Body of pancreas (tissue), 4 donors: ENCODE measurements around the gene TPD52L1. TPM values are rescaled to one million over a fixed set of nuclear protein-coding genes. Genes with fewer than 3 reads are reported as not detected.

Experiments used
- ATAC-seq: fragments of 150-250 bp; one replicate; pipeline ENCODE4 v1.9.1; 2016
- DNase-seq, 4 donors: peaks; one replicate each; pipeline ENCODE4 v3.0.0-alpha.2; 2019
- H3K27ac ChIP-seq, 4 donors: fragments of 200-600 bp; sonication (generic); 1 replicate in 3 of 4; 2 replicates in 1 of 4; pipeline versions ENCODE4 v1.5.1 to v1.6.1; 2016 to 2019; ENCODE audit warnings: mild to moderate bottlenecking in 1 of 4, mixed read lengths in 1 of 4, moderate library complexity in 1 of 4
- H3K27me3 ChIP-seq, 2 donors: fragments of 200-600 bp; sonication (generic); one replicate each; pipeline ENCODE4 v1.6.0; 2016; ENCODE audit warnings: mild to moderate bottlenecking in 1 of 2
- H3K36me3 ChIP-seq, 2 donors: fragments of 200-600 bp; sonication (generic); replicated peaks in 1 of 2; 2 replicates each; pipeline ENCODE4 v1.5.1; 2016; ENCODE audit warnings: low read depth in 2 of 2; ENCODE audit not compliant: insufficient read depth in 1 of 2
- H3K4me1 ChIP-seq: fragments of 200-600 bp; sonication (generic); one replicate; pipeline ENCODE4 v1.6.0; 2016
- H3K4me3 ChIP-seq, 2 donors: fragments of 200-600 bp; sonication (generic); 1 replicate in 1 of 2; 2 replicates in 1 of 2; pipeline ENCODE4 v1.5.1; 2016 to 2019
- H3K9me3 ChIP-seq, 3 donors: fragments of 200-600 bp; sonication (generic); 1 replicate in 2 of 3; 2 replicates in 1 of 3; pipeline ENCODE4 v1.5.1; 2016
- POLR2A ChIP-seq, 3 donors: fragments of 450-650 bp; IDR thresholded peaks; one replicate each; pipeline ENCODE4 v1.6.1; 2016; ENCODE audit warnings: antibody characterized with exemption in 3 of 3, mild to moderate bottlenecking in 2 of 3
- WGBS, 2 donors: methylation state at CpG; one replicate each; pipeline ENCODE4 v1.1.5; 2017; 5-methylcytosine and 5-hydroxymethylcytosine counted together
- intact Hi-C: fragments of 100-400 bp; cut with DNase I; formaldehyde crosslinking; loops from one replicate; pipeline ENCODE4 v1.15.1; 2023
- total RNA-seq, 2 donors: library from RNA; depleted of rRNA; stranded (reverse); fragments of >200 nt; gene quantifications; one replicate each; pipeline ENCODE4 v1.1.0, GENCODE V29; 2016
- TF ChIP-seq, protein P1 (sequence below), 7 experiments: fragments of 450-650 bp in 4 of 7; fragments of 200-600 bp in 3 of 7; sonication (generic) in 3 of 7; IDR thresholded peaks; one replicate each; pipeline ENCODE4 v1.5.1; 2016 to 2019; ENCODE audit warnings: antibody characterized with exemption in 7 of 7

TPD52L1 gene
- total RNA-seq, 2 donors from 2014 or later = 33.3 to 101 TPM

- WGBS, 2 donors = 51 to 86% methylated on average over 1 of the region's 1 CpG
- Histone ChIP-seq H3K4me1 (no peaks in the 10 kb centered on the region), H3K27me3 (no peaks in the 10 kb centered on the region), H3K4me3 (no peak overlapping the region), H3K36me3 (no peaks in the 10 kb centered on the region), H3K27ac (no peak overlapping the region), H3K9me3 (no peaks in the 10 kb centered on the region)
- TF ChIP-seq POLR2A (IDR thresholded peaks at IDR 0.05) = no peak
- TF ChIP-seq, protein P1, sequence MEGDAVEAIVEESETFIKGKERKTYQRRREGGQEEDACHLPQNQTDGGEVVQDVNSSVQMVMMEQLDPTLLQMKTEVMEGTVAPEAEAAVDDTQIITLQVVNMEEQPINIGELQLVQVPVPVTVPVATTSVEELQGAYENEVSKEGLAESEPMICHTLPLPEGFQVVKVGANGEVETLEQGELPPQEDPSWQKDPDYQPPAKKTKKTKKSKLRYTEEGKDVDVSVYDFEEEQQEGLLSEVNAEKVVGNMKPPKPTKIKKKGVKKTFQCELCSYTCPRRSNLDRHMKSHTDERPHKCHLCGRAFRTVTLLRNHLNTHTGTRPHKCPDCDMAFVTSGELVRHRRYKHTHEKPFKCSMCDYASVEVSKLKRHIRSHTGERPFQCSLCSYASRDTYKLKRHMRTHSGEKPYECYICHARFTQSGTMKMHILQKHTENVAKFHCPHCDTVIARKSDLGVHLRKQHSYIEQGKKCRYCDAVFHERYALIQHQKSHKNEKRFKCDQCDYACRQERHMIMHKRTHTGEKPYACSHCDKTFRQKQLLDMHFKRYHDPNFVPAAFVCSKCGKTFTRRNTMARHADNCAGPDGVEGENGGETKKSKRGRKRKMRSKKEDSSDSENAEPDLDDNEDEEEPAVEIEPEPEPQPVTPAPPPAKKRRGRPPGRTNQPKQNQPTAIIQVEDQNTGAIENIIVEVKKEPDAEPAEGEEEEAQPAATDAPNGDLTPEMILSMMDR (IDR thresholded peaks at IDR 0.05) = no peak
- no peak for DNase-seq
- ATAC-seq = no peak
- intact Hi-C loops = no loop called here
Observed at GRCh38 chr6:125132058-125132457, 21.5 kb upstream of the TPD52L1 start.

GRCh38 chr6:125136378-125136777 is 17.2 kb upstream of the TPD52L1 start:
- no peaks in the 10 kb centered on the region for H3K9me3 ChIP-seq
- no peak for TF ChIP-seq POLR2A (IDR thresholded peaks at IDR 0.05)
- TF ChIP-seq, protein P1 (IDR thresholded peaks at IDR 0.05) = no peak
- 61 to 68% methylated on average over 3 of the region's 3 CpGs for WGBS, 2 donors
- no peak overlapping the region for H3K27ac ChIP-seq
- DNase-seq (no peak), ATAC-seq (no peak)
- H3K4me3 ChIP-seq = no peak overlapping the region
- no peaks in the 10 kb centered on the region for H3K27me3 ChIP-seq
- H3K4me1 ChIP-seq = no peaks in the 10 kb centered on the region
- intact Hi-C loops = no loop called here
- H3K36me3 ChIP-seq = no peaks in the 10 kb centered on the region

- Histone ChIP-seq H3K36me3 (no peaks in the 10 kb centered on the region), H3K4me1 (no peaks in the 10 kb centered on the region), H3K27me3 (no peaks in the 10 kb centered on the region), H3K27ac (no peak overlapping the region), H3K9me3 (no peaks in the 10 kb centered on the region), H3K4me3 (no peak overlapping the region)
- ATAC-seq = no peak
- no peak for TF ChIP-seq POLR2A (IDR thresholded peaks at IDR 0.05)
- TF ChIP-seq, protein P1 (IDR thresholded peaks at IDR 0.05) = no peak
- intact Hi-C loops = no loop called here
- 87 to 90% methylated on average over 2 of the region's 2 CpGs for WGBS, 2 donors
- no peak for DNase-seq
Observed at GRCh38 chr6:125138083-125138482, 15.5 kb upstream of the TPD52L1 start.

DNA sequence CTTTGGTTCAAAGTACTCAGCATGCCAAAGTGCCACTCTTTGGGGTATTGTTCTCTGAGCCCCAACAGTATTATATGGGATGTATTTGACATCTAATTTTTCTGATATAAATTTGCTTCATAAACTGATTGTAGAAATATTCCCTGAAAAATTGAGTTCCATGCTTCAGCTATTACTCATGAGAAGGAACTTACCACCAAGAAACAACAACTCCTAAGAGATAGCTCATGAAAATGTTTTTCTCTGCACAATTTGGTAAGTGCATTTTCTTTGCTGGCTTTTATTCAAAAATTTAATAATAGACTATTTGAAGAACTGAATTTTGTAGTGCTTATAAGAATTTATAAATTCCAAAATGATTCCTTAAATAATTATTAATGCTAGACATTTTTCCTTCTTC is 12.8 kb upstream of the TPD52L1 start:
- Histone ChIP-seq H3K27ac (no peak overlapping the region), H3K4me3 (no peak overlapping the region), H3K36me3 (no peaks in the 10 kb centered on the region), H3K4me1 (no peaks in the 10 kb centered on the region), H3K27me3 (no peaks in the 10 kb centered on the region), H3K9me3 (no peaks in the 10 kb centered on the region)
- intact Hi-C loops = no loop called here
- no peak for ATAC-seq
- TF ChIP-seq, protein P1 (IDR thresholded peaks at IDR 0.05) = no peak
- no peak for TF ChIP-seq POLR2A (IDR thresholded peaks at IDR 0.05)
- DNase-seq = no peak

- no peaks in the 10 kb centered on the region for H3K9me3 ChIP-seq
- no peaks in the 10 kb centered on the region for H3K4me1 ChIP-seq
- TF ChIP-seq, protein P1 (IDR thresholded peaks at IDR 0.05) = no peak
- no peak for TF ChIP-seq POLR2A (IDR thresholded peaks at IDR 0.05)
- no peaks in the 10 kb centered on the region for H3K36me3 ChIP-seq
- no peak overlapping the region for H3K27ac ChIP-seq
- 87% methylated on average over 2 of the region's 2 CpGs for WGBS, 2 donors
- H3K27me3 ChIP-seq = no peaks in the 10 kb centered on the region
- H3K4me3 ChIP-seq = no peak overlapping the region
- intact Hi-C loops = no loop called here
- DNase-seq (no peak), ATAC-seq (no peak)
Observed at GRCh38 chr6:125142618-125143017, 11.0 kb upstream of the TPD52L1 start.
